ENCODE data around the gene LOXL3. TPM values are rescaled to one million over a fixed set of nuclear protein-coding genes. Genes with fewer than 3 reads are reported as not detected.

Gene LOXL3
- polyA plus RNA-seq, 1 donor (not counting 4 experiments of a cell fraction or from before 2014, with no cell fraction given) = 0.21 TPM

GRCh38 chr2:74540291-74540690 is 13.5 kb downstream of the LOXL3 start:
- Histone ChIP-seq H3K4me1 (ENCODE audit: control insufficient read depth, extremely low read depth, insufficient read depth, low read length) (peaks cover 12% of the 10 kb centered on the region), H3K4me2 (ENCODE audit: control insufficient read depth, extremely low read depth, insufficient read depth, low read depth, low read length) (no peak overlapping the region), H3K9me1 (ENCODE audit: control insufficient read depth, extremely low read depth, insufficient read depth, low read length) (peaks cover 4% of the 10 kb centered on the region), H3K79me2 (ENCODE audit: control insufficient read depth, insufficient read depth, low read length) (no peaks in the 10 kb centered on the region), H4K20me1 (ENCODE audit: control insufficient read depth, extremely low read depth, insufficient read depth, low read length) (no peaks in the 10 kb centered on the region), H3K9ac (ENCODE audit: control insufficient read depth, extremely low read depth, insufficient read depth, low read length) (no peak overlapping the region), H3K36me3 (ENCODE audit: control insufficient read depth in 2 of 2, extremely low read depth in 1 of 2, insufficient read depth in 2 of 2, low read length in 2 of 2) (no peaks in the 10 kb centered on the region), H2AFZ (ENCODE audit: control insufficient read depth, low read length) (no peak overlapping the region), H3K9me3 (ENCODE audit: control insufficient read depth, low read depth, low read length) (no peaks in the 10 kb centered on the region), H3K27ac (ENCODE audit: control insufficient read depth, insufficient read depth, low read length) (no peak overlapping the region), H3K27me3 (ENCODE audit: control insufficient read depth, extremely low read depth, insufficient read depth, low read length) (no peaks in the 10 kb centered on the region), H3K4me3 (ENCODE audit: control insufficient read depth in 2 of 3, extremely low read depth in 1 of 3, insufficient read depth in 2 of 3, low read depth in 1 of 3, low read length in 3 of 3) (no peak overlapping the region)
- no peak for DNase-seq (ENCODE audit: low read depth, low spot score)
- dilution Hi-C loops (cut with MboI; ENCODE audit: extremely low pct_ligation_motif_present, low sequenced_read_pairs) = no loop called here
- no peak for FAIRE-seq
- TF ChIP-seq EZH2 (IDR thresholded peaks at IDR 0.05; ENCODE audit: low read length) (no peak), CTCF (optimal IDR thresholded peaks at IDR 0.05 in 1 of 3, IDR thresholded peaks at IDR 0.05 in 1 of 3, conservative IDR thresholded peaks at IDR 0.05 in 1 of 3; ENCODE audit: extremely low read depth in 1 of 3, insufficient read depth in 2 of 3, low read length in 3 of 3) (no peak)

- Histone ChIP-seq H3K36me3 (ENCODE audit: control insufficient read depth in 2 of 2, extremely low read depth in 1 of 2, insufficient read depth in 2 of 2, low read length in 2 of 2) (no peaks in the 10 kb centered on the region), H3K4me1 (ENCODE audit: control insufficient read depth, extremely low read depth, insufficient read depth, low read length) (peaks cover 12% of the 10 kb centered on the region), H3K4me3 (ENCODE audit: control insufficient read depth in 2 of 3, extremely low read depth in 1 of 3, insufficient read depth in 2 of 3, low read depth in 1 of 3, low read length in 3 of 3) (no peak overlapping the region), H3K9ac (ENCODE audit: control insufficient read depth, extremely low read depth, insufficient read depth, low read length) (no peak overlapping the region), H3K4me2 (ENCODE audit: control insufficient read depth, extremely low read depth, insufficient read depth, low read depth, low read length) (no peak overlapping the region), H4K20me1 (ENCODE audit: control insufficient read depth, extremely low read depth, insufficient read depth, low read length) (no peaks in the 10 kb centered on the region), H3K9me3 (ENCODE audit: control insufficient read depth, low read depth, low read length) (no peaks in the 10 kb centered on the region), H3K79me2 (ENCODE audit: control insufficient read depth, insufficient read depth, low read length) (no peaks in the 10 kb centered on the region), H3K27me3 (ENCODE audit: control insufficient read depth, extremely low read depth, insufficient read depth, low read length) (no peaks in the 10 kb centered on the region), H3K9me1 (ENCODE audit: control insufficient read depth, extremely low read depth, insufficient read depth, low read length) (peaks cover 4% of the 10 kb centered on the region), H2AFZ (ENCODE audit: control insufficient read depth, low read length) (no peak overlapping the region), H3K27ac (ENCODE audit: control insufficient read depth, insufficient read depth, low read length) (no peak overlapping the region)
- FAIRE-seq (no peak), DNase-seq (ENCODE audit: low read depth, low spot score) (no peak)
- TF ChIP-seq EZH2 (IDR thresholded peaks at IDR 0.05; ENCODE audit: low read length) (no peak), CTCF (optimal IDR thresholded peaks at IDR 0.05 in 1 of 3, IDR thresholded peaks at IDR 0.05 in 1 of 3, conservative IDR thresholded peaks at IDR 0.05 in 1 of 3; ENCODE audit: extremely low read depth in 1 of 3, insufficient read depth in 2 of 3, low read length in 3 of 3) (no peak)
- dilution Hi-C loops (cut with MboI; ENCODE audit: extremely low pct_ligation_motif_present, low sequenced_read_pairs) = no loop called here
These were observed 14.8 kb downstream of the LOXL3 start for GRCh38 chr2:74538881-74539339.

All from keratinocyte (primary cell).